HepG2 (cell line): Measurements from ENCODE around the gene TRA2B. TPM values are rescaled to one million over a fixed set of nuclear protein-coding genes. Genes with fewer than 3 reads are reported as not detected.

Experiments
- DZIP1 ChIP-seq: sonication (generic); formaldehyde crosslinking; IDR thresholded peaks from 2 replicates; pipeline ENCODE4 v1.5.0; 2020; ENCODE audit warnings: mild to moderate bottlenecking, missing genetic modification reagents
- ELK4 ChIP-seq: sonication (generic); formaldehyde crosslinking; IDR thresholded peaks from 2 replicates; pipeline ENCODE4 v1.9.0; 2021; ENCODE audit warnings: missing genetic modification reagents, borderline replicate concordance
- FOXK1 ChIP-seq: sonication (generic); formaldehyde crosslinking; IDR thresholded peaks from 2 replicates; pipeline ENCODE4 v1.4.0; 2020; ENCODE audit warnings: low read depth, missing genetic modification reagents, borderline replicate concordance
- IRX3 ChIP-seq: sonication (generic); formaldehyde crosslinking; IDR thresholded peaks from 2 replicates; pipeline ENCODE4 v1.8.1; 2023; ENCODE audit warnings: mild to moderate bottlenecking, low read depth, missing genetic modification reagents, borderline replicate concordance
- KDM3A ChIP-seq: IDR thresholded peaks from 2 replicates; pipeline ENCODE4 v1.6.1; 2018; ENCODE audit warnings: low read depth, missing compliant biosample characterization
- LRRFIP1 ChIP-seq: sonication (generic); formaldehyde crosslinking; conservative IDR thresholded peaks from 2 replicates; pipeline ENCODE4 v1.4.0; 2020; ENCODE audit warnings: missing genetic modification reagents
- MIXL1 ChIP-seq: IDR thresholded peaks from 2 replicates; pipeline ENCODE4 v1.6.1; 2016
- STAT6 ChIP-seq: sonication (generic); formaldehyde crosslinking; IDR thresholded peaks from 2 replicates; pipeline ENCODE4 v1.4.0; 2020; ENCODE audit warnings: missing genetic modification reagents, mild to moderate bottlenecking, borderline replicate concordance
- SYNCRIP ChIP-seq: fragments of 200-400 bp; formaldehyde crosslinking; IDR thresholded peaks from 2 replicates; pipeline ENCODE4 v1.6.1; 2018; ENCODE audit warnings: mild to moderate bottlenecking, low read depth, low read length; ENCODE audit not compliant: insufficient read depth
- TAF1 ChIP-seq: sonication (generic); formaldehyde crosslinking; IDR thresholded peaks from 2 replicates; pipeline ENCODE4 v1.4.0; 2020; ENCODE audit warnings: missing genetic modification reagents
- ZBTB26 ChIP-seq: IDR thresholded peaks from 2 replicates; pipeline ENCODE4 v1.6.1; 2016; ENCODE audit warnings: missing compliant biosample characterization, missing genetic modification reagents, borderline replicate concordance
- ZBTB7B ChIP-seq: sonication (generic); formaldehyde crosslinking; IDR thresholded peaks from 2 replicates; pipeline ENCODE4 v1.4.0; 2020; ENCODE audit warnings: missing genetic modification reagents
- ZNF205 ChIP-seq: IDR thresholded peaks from 2 replicates; pipeline ENCODE4 v1.6.1; 2018; ENCODE audit warnings: missing biosample characterization, missing genetic modification reagents
- ZNF260 ChIP-seq: sonication (generic); formaldehyde crosslinking; IDR thresholded peaks from 2 replicates; pipeline ENCODE4 v1.4.0; 2020; ENCODE audit warnings: missing genetic modification reagents, low read depth, mild to moderate bottlenecking, borderline replicate concordance
- ZNF264 ChIP-seq: sonication (generic); formaldehyde crosslinking; IDR thresholded peaks from 2 replicates; pipeline ENCODE4 v1.4.0; 2020; ENCODE audit warnings: missing genetic modification reagents
- ZNF331 ChIP-seq: sonication (generic); formaldehyde crosslinking; IDR thresholded peaks from 2 replicates; pipeline ENCODE4 v1.4.0; 2020; ENCODE audit warnings: missing genetic modification reagents
- ZNF563 ChIP-seq: sonication (generic); formaldehyde crosslinking; IDR thresholded peaks from 2 replicates; pipeline ENCODE4 v1.8.0; 2022; ENCODE audit warnings: mild to moderate bottlenecking, moderate library complexity, missing genetic modification reagents
- polyA plus RNA-seq, 8 experiments: library from polyadenylated mRNA; depleted of rRNA in 3 of 8; stranded (reverse) in 7 of 8; unstranded in 1 of 8; fragments of >200 nt; fragmentation: Illumina TruSeq in 4 of 8; extraction: Trizol in 4 of 8; gene quantifications; 2 replicates each; pipeline versions ENCODE4 v1.2.1 to v1.2.3, GENCODE V29; 2011 to 2016; ENCODE audit warnings: low read depth in 4 of 8, missing spikeins in 1 of 8, mixed read lengths in 1 of 8; ENCODE audit not compliant: insufficient read depth in 1 of 8
- total RNA-seq, 5 experiments: library from RNA; depleted of rRNA; stranded (reverse); fragments of >200 nt; fragmentation: Illumina TruSeq; extraction: Trizol; gene quantifications; 2 replicates each; pipeline ENCODE4 v1.2.3, GENCODE V29; 2016; ENCODE audit warnings: low read depth in 1 of 5
- TF ChIP-seq, protein P1 (sequence below): sonication (generic); formaldehyde crosslinking; IDR thresholded peaks from 2 replicates; pipeline ENCODE4 v1.5.0; 2020; ENCODE audit warnings: missing genetic modification reagents

TRA2B gene
- total and polyA plus RNA-seq, 2 of the 13 experiments (the other 11 are each of a cell fraction or from before 2014, with no cell fraction given) = 105 to 241 TPM

- TF ChIP-seq STAT6 (CRISPR knock-in tag) (no peak), ELK4 (CRISPR knock-in tag) (no peak), MIXL1 (CRISPR knock-in tag) (no peak), ZNF331 (CRISPR knock-in tag) (no peak; the same call in 1 of the 2 replicates), ZNF205 (no peak; the same call in 1 of the 2 replicates), ZNF260 (no peak), LRRFIP1 (CRISPR knock-in tag) (no peak), DZIP1 (CRISPR knock-in tag) (no peak), KDM3A (CRISPR knock-in tag) (no peak), ZNF264 (CRISPR knock-in tag) (no peak), TAF1 (CRISPR knock-in tag) (peak; percentile 20; the same call in 1 of the 2 replicates), FOXK1 (CRISPR knock-in tag) (no peak), IRX3 (no peak), ZBTB7B (CRISPR knock-in tag) (no peak), ZNF563 (no peak), SYNCRIP (no peak), ZBTB26 (CRISPR knock-in tag) (no peak)
- TF ChIP-seq, protein P1, sequence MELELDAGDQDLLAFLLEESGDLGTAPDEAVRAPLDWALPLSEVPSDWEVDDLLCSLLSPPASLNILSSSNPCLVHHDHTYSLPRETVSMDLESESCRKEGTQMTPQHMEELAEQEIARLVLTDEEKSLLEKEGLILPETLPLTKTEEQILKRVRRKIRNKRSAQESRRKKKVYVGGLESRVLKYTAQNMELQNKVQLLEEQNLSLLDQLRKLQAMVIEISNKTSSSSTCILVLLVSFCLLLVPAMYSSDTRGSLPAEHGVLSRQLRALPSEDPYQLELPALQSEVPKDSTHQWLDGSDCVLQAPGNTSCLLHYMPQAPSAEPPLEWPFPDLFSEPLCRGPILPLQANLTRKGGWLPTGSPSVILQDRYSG (CRISPR knock-in tag) = no peak
These were observed 22.9 kb upstream of the TRA2B start (continued) for GRCh38 chr3:185960522-185961288.
